Brain microvascular endothelial cell (primary cell): ENCODE measurements around the gene LPAR3.

ENCODE experiments used
- DNase-seq: peaks from one replicate; pipeline ENCODE4 v3.0.0-alpha.2; 2020
- H3K27ac ChIP-seq: fragments of 250-450 bp; sonication (Bioruptor Pico); 2 replicates; pipeline ENCODE4 v1.5.1; 2020; ENCODE audit warnings: mild to moderate bottlenecking, moderate library complexity
- H3K27me3 ChIP-seq: fragments of 250-450 bp; sonication (Bioruptor Pico); replicated peaks from 2 replicates; pipeline ENCODE4 v1.5.1; 2020; ENCODE audit warnings: mild to moderate bottlenecking
- H3K36me3 ChIP-seq: fragments of 250-450 bp; sonication (Bioruptor Pico); replicated peaks from 2 replicates; pipeline ENCODE4 v1.5.1; 2020; ENCODE audit warnings: mild to moderate bottlenecking
- H3K4me3 ChIP-seq: 2 replicates; pipeline ENCODE4 v1.5.1; 2011; ENCODE audit warnings: low read depth, mild to moderate bottlenecking, control low read depth, low read length, moderate library complexity
- CTCF ChIP-seq: IDR thresholded peaks from 2 replicates; pipeline ENCODE4 v1.5.1; 2011; ENCODE audit warnings: low read depth, mild to moderate bottlenecking, moderate library complexity, low read length, control low read depth, inconsistent platforms; ENCODE audit errors: missing control alignments
- in situ Hi-C: cut with HindIII; loops from 2 replicates; pipeline ENCODE4 v1.10.0; 2017; ENCODE audit warnings: low sequenced_read_pairs, low pct_ligation_motif_present

LPAR3 gene

GRCh38 chr1:84789014-84789413 lies 104.0 kb downstream of the LPAR3 start:
- no peak for DNase-seq
- Histone ChIP-seq H3K4me3 (no peak overlapping the region), H3K36me3 (no peaks in the 10 kb centered on the region), H3K27ac (no peak overlapping the region), H3K27me3 (no peaks in the 10 kb centered on the region)
- in situ Hi-C loops = no loop called here
- TF ChIP-seq CTCF = no peak

GRCh38 chr1:84785271-84786036 lies 107.6 kb downstream of the LPAR3 start:
- no peak overlapping the region for H3K4me3 ChIP-seq
- TF ChIP-seq CTCF = no peak
- in situ Hi-C loops = no loop called here
- H3K36me3 ChIP-seq = no peaks in the 10 kb centered on the region
- H3K27ac ChIP-seq = no peak overlapping the region
- H3K27me3 ChIP-seq = no peaks in the 10 kb centered on the region
- no peak for DNase-seq

GRCh38 chr1:84782881-84783280 lies 110.1 kb downstream of the LPAR3 start:
- Histone ChIP-seq H3K4me3 (no peak overlapping the region), H3K27ac (no peak overlapping the region), H3K27me3 (peaks cover 2% of the 10 kb centered on the region), H3K36me3 (no peaks in the 10 kb centered on the region)
- no peak for TF ChIP-seq CTCF
- in situ Hi-C loops = no loop called here
- no peak for DNase-seq

GRCh38 chr1:84781946-84782771 lies 110.8 kb downstream of the LPAR3 start:
- in situ Hi-C loops = no loop called here
- no peaks in the 10 kb centered on the region for H3K36me3 ChIP-seq
- DNase-seq = peak; percentile 74
- peak overlapping the region; percentile 22 for H3K4me3 ChIP-seq
- peaks cover 2% of the 10 kb centered on the region for H3K27me3 ChIP-seq
- no peak overlapping the region for H3K27ac ChIP-seq
- TF ChIP-seq CTCF = peak; percentile 92

- Histone ChIP-seq H3K27ac (no peak overlapping the region), H3K27me3 (peaks cover 2% of the 10 kb centered on the region), H3K4me3 (no peak overlapping the region), H3K36me3 (no peaks in the 10 kb centered on the region)
- in situ Hi-C loops = loop anchor here (10.0 kb wide), 1 partner anchor 155 kb away; no protein-coding TSS in a partner anchor
- no peak for TF ChIP-seq CTCF
- no peak for DNase-seq
Measured at GRCh38 chr1:84780000-84780716, 112.8 kb downstream of the LPAR3 start.
